ENCODE measurements around the gene GSX1.

The GSX1 gene

GRCh38 chr13:27835799-27836198 is 43.5 kb downstream of the GSX1 start:
- DNase-seq: no peak

DNA sequence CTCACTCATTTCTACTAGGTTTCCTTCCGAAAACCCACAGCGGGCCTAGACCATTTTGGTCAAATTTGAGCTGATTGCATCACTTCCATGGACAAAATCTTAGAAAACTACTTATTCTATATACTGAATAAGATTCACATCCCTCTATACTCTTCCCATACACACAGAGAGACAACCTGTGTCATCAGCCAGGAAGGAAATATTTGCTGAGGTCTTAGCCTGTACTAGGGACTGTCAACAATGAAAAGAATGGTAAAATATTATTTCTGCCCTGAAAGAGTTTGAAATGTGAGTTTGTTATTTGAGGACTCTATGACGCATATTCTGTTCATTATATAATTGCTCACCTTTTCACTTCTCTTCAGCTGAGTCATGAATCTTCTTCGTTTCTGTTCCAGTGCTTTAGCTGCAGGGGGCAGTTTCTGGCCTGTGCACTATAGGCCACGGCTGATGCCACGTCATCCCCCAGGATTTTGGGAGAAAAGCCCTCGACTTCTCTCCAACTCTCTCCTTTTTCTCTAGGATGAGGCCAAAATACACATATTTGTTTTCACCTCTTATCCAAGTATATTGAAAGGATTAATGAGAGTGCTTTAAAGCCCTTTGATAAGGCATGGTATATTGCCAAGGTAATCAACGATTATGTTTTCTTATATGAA is 47.7 kb downstream of the GSX1 start:
- DNase-seq: peak; percentile 25

- DNase-seq: peak; percentile 15
Observed at GRCh38 chr13:27842571-27842970, 50.3 kb downstream of the GSX1 start.
